Stimulated activated CD4-positive, alpha-beta T cell treated with anti-CD3 and anti-CD28 coated beads, Interleukin-1b, Interleukin-23, amount 100 ng/mL, for 24 hours (primary cell): Measurements from ENCODE around the gene CDC42SE2.
"Not testable (repeated sequence)": the region's sequence is repeated elsewhere in the genome, so short reads cannot be mapped to it uniquely, and the experiment has no call there.

Experiments
- DNase-seq, 4 experiments: peaks; one replicate each; pipeline ENCODE4 v3.0.0-alpha.2; 2020; ENCODE audit warnings: low read depth in 4 of 4, low spot score in 1 of 4

The CDC42SE2 gene

DNA sequence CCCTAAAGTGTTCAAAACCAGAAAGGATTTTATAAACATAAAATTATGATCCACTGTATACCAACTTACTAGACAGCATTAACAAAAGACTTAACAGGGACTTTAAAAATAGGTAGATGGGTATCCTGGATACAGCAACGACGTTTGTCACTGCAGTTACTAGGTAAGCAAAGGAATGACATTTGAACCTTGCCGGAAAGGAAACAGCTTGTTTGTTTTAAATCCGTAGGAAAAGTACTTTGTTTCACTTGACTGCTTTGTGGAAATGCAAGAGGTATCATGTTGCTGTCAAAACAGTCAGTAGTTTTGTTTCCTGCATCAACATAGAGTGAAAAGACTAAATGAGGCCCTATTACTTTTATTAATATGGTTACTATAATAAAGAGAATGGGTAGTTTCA is 122.9 kb downstream of the CDC42SE2 start:
- no peak for DNase-seq

DNA sequence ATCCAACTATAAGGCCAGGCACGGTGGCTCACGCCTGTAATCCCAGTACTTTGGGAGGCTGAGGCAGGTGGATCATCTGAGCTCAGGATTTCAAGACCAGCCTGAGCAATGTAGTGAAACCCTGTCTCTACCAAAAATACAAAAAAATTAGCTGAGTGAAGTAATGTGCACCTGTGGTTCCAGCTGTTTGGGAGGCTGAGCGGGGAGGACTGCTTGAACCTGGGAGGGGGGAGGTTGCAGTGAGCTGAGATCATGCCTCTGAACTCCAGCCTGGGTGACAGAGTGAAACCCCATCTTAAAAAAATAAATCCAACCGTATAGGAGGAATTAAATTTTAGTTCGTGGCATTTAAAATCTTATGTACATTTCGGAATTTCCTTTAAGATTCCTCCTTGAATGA is 123.4 kb downstream of the CDC42SE2 start:
- DNase-seq: no peak

DNA sequence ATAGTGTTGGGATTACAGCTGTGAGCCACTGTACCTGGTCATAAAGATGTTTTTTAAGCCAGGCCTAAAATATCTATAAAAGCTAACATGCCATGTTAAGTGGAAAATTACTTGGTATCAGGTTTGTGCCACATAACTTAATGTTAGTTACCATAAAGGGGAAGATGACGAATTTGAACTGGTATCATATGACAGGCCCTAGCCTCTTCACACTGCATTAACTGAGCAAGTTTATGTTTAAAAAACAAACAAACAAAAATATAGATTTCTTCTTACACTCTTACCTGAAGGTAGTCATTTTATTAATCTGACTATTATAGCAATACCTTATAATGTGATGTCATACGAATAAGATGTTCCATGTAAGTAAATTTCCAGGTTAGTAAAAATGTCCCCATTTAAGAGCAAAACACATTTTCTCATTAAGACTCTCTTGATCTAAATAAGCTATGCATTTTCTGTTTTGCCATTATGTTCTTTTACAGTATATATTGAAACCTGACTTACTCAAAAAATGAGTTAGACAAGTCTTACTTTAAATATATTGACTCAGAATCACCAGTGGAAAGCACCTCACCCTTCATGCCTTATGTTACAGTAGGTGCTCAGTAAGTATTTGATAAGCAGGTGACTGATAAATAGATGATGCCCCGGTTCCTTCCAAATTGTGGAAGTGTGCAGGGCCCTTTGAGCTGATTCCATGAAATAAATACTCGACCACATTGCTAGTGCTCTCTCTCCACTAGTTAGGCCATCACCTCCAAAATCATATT is 125.4 kb downstream of the CDC42SE2 start:
- DNase-seq: no peak

DNA sequence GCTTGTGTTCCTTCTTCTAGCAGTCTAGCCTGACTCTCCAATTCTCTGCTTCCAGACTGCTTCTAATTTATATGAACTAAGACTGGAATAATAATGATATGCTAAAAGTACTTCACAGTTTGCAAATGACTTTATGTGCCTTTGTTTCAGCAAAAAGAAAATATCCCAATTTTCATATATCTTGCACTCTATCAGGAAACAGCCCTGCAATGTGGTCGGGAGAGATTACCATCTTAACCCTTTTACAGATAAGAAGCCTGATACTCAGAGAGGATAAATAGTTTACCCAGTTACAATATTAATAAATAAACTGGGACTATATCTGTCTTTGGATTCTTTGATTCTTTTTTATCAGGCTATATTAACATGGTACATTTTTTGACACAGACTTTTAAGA is 126.0 kb downstream of the CDC42SE2 start:
- no peak for DNase-seq

DNA sequence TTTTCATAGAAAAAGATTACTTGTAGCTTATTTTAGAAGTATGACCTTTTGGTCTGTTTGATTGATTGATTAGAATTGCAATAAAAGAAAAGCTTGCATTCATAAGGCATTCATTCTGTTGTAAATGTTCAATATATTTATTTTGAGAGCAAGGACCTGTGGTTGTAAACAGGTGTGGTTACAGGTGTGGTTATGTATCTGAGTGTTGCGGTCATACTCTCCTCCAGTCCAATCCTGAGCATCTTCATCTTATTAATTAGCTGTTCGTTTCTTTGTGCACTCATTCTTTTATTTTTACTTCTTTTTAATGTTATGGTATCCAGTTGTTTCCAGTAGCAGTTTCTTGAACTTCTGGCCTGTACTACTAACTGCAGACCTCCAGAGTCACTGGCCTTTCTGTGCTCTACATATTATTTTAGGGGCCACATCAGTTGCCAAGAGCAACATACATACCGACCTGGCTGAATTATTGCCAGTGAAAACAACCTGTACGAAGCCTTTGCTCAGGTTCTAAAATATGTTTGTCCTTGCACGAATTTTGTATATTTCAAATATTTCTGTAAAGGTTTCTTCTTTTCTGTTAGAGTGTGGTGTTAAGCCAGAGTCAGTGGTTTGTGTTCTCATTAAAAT is 128.7 kb downstream of the CDC42SE2 start:
- no peak for DNase-seq

DNA sequence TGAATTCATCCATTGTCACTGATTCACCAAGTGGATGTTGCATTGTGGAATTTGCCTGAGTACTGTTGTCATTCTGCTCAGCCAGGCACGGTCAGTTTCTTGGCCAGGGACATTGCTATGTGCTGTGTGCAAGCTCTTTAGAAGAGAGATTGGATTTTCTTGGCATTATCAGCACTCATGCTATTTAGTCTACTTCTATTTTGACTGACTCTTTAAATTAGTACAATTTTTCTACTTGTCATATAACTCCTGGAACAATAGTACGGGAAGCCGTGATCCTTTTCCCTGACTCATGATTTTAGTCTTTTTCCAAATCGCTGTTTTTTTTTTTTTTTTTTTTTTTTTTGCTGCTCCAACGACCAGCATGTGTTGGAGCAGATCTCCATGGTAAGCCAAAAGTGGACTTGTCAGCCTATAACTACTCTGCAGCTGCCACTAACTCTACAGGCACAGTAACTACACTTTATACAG is 129.7 kb downstream of the CDC42SE2 start:
- DNase-seq: no peak

DNA sequence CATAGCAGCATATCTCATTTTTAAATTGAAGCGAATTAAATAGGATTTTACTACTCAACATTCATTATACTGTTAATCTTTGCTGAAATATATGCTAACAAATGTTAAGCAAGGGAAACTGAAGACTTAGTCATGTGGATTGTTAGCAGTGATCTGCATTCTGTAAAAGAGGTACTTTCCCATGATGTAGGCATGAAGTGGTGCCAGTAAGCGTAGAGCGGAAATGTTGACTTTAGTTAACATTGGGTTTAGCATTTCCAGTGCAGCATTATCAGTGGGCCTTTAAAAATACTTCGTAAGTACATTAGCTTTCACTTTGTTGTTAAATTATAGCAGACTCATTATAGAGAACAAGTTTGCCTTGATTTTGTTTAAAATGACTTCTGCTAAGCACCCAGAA is 130.3 kb downstream of the CDC42SE2 start:
- DNase-seq: peak in 1 of 4 experiments; percentile 20

DNA sequence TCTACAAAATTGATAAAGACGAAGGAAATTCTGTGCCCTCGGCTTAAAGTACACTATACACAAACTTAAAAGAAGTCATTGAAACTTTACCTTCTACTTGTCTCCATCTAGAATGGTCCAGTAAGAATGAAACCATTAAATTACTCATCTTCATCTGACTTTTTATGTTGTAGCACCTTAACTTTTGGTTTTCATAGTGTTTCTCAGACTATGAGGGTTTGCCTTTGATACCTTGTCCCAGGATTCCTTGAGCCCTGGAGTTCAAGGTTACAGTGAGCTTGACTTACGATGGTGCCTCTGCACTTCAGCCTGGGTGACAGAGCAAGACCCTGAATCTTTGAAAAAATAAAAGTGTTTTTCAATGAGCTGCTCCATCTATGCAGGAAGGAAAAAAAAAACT is 132.2 kb downstream of the CDC42SE2 start:
- no peak for DNase-seq

DNA sequence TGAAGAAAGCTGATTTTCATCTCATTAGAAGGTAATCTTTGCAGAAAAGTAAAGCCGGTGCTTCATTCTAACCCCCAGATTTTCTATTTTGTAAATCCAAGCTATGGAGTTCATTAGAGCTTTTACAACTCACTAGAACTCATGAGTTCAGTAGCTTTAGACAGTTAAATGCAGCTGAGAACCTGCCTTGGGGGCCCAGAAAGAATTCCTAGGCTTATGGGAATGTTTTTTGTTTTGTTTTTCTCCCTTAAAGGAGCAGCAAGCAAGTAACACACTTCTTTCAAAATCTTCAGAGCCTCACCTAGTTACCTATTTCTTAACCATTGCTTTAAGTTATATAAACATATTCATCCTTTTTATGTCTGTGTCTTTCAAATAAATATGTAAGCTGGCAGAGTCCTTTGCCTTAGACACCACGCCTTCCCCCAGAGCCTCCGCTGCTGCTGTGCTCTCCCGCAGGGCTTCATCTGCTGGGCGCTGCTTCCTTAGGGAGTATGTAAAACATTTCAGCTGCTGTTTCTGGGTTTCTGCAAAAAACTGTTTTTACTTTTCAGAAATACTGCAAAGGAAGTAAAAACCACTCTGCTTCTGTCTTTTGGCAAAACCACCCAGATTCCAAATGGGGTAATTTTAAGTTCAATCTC is 132.9 kb downstream of the CDC42SE2 start:
- DNase-seq: no peak

DNA sequence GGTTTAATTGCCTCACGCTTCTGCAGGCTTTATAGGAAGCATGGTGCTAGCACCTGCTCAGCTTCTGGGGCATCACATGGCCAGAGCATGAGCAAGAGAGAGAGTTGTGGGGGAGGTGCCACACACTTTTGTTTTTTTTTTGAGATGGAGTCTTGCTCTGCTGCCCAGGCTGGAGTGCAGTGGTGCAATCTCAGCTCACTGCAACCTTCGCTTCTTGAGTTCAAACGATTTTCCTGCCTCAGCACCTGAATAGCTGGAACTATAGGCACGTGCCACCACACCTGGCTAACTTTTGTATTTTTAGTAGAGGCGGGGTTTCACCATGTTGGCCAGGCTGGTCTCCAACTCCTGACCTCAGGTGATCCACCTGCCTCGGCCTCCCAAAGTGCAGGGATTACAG is 135.2 kb downstream of the CDC42SE2 start:
- DNase-seq: not testable (repeated sequence)

DNA sequence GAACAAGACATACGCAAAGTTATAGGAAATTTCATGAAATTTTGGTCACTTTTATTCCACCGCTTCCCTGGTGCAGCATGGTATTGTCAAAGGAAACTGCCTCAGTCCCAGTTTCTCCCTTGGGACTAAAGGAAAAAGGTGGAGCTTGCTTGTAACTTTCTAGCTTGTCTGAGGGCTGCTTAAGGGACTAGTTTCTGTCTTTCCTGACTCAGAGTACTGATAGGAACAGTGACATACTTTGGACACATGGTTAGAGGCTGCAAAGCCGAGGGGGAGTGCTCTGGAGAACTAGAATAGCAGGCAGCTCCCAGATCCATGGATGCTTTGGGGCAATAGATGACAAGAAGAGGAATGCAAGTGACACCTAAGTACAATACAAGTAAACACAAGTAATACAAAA is 136.7 kb downstream of the CDC42SE2 start:
- DNase-seq: no peak

DNA sequence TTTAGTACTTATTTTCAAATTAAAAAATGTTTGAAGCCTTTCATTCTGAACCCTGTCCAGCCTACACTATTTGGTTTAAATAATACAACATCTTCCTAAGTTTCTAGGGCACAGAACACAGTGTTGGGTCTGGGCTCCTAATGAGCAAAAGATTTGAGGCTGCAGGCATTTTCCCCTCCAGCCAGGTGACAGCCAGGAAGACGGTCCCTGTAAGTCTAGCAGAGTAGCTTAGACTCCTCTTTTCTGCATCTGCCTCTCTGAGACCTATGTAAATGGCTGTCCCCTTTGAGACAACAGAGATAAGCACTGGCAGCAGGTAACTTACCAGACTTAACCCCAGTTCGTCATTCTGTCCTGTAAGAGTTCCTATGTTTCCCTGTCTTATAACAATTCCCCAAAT is 141.8 kb downstream of the CDC42SE2 start:
- DNase-seq: no peak

DNA sequence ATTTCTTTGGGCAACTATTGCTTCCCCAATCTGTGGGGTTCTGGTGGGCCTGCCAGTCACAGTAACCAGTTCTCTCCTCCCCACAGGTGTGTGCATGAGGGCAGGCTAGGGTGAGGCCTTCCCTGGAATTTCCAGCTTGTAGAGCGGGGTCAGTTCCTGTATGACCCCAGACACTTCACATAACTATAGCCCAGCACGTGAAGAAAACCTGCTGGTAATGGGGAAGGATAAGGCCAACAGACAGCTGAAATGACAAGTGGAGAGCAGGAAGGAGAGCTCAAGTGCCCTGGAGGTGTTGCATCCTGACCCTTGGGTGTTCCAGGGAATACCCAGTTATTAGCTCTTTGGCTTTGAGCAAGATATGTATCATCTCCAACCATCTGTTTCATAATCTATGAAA is 142.2 kb downstream of the CDC42SE2 start:
- DNase-seq: no peak

DNA sequence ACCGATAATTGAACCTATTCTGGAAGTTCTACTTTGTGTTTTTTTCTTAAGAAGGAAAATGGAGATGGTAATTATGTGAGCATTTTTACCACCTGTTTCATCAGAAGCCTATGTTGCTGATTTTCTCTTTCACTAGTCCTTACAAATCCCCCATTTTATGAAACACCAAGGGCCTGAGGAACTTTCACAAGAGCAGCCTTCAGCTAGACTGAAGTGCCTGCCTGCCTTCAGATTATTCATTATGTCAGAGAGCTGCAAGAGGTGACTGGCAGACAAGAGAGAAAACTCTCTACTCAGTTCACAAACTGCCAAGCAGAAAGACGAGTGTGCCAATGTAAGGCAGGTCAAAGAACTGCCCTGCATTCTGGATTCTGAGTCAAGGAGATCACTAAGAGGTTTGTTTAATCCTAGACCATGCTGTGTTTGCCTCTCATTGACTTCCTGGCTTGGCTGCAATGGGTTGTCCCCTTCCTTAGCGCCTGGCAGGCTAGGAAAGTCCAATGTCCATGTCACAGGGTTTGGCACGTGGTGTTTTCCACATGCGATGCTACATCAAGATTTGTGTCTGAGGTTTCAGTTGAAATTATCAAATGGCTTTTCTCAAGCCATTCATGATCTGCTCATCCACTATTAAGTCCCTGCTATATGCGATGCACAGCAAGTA is 143.3 kb downstream of the CDC42SE2 start:
- no peak for DNase-seq

DNA sequence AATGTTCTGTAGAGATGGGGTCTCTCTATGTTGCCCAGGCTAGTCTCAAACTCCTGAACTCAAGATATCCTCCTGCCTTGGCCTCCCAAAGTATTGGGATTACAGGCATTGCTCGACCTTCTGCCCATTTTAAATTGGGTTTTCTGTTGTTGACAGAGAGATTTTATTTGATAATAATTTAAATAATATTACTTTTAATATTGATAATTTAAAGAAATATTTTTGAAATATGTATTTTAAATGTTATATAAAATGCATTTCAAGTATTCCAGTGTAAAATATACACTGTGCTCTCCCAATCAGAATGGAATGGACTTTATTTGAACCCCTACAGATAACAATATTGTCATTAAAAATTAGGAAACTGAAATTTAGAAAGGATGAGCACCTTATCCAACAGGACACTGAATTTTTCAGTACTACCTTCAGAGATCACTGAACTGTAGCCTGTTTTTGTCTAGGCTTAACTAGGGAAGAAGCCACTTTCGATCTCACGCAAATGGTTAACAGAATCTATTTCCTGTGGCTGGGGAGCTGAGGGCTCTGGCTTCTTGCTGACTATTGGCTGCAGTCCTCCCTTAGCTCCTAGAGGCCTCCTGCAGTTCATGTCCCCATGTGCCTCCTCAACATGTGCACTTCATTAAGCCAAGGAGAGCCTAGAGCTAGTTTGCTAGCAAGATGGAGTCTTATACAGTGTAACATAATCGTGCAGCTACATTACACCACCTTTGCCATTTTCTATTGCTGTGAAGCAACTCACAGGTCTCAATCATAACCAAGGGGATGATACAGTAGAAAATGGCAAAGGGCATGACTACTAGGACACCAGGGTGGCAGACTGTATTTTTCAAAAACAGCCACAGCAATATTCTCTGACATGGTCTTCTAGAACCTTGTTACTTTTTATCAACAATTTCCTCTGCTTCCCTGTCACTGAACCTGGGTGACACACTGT is 150.0 kb downstream of the CDC42SE2 start:
- no peak for DNase-seq

DNA sequence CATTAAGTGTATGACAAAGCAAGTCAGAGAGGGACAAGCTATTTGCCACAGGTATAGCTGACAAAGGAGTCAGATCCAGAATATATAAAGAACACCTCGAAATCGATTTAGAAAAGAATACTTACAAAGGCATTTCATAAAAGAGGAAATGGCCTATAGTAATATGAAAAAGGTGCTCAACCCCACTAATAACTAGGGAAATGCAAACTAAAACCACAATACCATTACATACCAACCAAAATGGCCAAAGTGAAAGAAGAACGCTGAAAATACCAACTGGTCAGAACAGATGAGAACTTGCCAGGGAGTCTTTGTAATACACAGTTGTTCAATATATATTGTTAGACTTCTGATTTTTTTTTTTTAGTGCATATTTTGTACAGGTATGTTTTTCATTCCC is 152.9 kb downstream of the CDC42SE2 start:
- no peak for DNase-seq

DNA sequence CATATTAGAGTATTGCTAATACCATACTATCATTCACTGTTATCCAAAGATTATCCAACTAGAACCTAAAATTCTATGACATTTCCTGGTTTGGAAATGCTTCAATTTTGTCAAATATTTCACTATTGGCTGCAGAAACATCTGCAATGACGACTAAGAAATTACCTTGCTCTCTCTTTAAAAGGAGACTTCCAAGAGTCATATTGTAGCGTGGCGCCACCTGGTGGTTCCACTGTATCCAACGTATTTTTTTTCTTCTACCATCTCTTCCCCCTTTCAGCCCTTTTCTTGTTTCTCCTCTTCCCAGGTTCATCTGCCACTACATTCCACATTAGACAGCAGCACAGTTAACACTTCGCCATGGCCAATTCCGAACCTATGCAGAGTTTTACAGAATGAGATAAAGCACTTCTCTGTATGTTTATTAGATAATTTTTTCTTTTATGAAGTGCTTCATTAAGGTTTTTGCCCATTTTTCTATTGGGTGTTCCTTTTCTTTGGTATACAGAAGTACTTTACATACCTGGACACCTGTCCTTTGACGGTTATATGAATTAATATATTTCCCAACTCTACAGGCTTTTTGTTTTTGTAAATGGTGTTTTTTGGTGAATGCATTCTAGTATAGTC is 153.5 kb downstream of the CDC42SE2 start:
- DNase-seq: peak; percentile 74 to 86 (median 78)

DNA sequence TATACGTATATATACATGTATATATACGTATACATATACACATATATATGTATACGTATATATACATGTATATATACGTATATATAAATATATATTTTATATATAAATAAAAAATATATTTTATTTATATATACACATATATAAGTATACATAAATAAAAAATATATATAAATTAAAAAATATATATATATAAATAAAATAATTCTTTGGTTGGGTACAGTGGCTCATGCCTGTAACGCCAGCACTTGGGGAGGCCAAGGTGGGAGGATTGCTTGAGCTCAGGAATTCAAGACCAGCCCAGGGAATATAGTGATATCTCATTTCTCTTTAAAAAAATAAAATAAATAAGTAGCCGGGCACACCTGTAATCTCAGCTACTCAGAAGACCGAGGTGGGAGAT is 155.0 kb downstream of the CDC42SE2 start:
- no peak for DNase-seq

DNA sequence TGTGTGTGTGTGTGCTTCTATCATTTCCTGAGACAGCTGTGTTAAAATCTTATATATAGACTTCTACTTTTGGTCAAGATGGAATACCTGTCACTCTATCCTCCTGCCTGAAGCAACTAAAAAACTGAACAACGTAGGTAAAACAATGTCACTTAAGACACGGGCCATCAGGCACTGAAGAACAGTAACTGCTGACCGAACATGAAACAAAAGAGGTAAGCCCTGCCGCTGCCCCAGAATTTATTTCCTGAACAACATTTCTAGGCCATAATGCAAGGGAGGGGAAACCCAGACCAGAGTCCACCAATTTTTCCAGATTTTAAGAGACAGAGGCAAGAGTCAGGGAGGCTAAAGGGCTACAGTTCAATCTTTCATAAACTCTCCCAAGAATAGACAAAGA is 156.0 kb downstream of the CDC42SE2 start:
- no peak for DNase-seq

DNA sequence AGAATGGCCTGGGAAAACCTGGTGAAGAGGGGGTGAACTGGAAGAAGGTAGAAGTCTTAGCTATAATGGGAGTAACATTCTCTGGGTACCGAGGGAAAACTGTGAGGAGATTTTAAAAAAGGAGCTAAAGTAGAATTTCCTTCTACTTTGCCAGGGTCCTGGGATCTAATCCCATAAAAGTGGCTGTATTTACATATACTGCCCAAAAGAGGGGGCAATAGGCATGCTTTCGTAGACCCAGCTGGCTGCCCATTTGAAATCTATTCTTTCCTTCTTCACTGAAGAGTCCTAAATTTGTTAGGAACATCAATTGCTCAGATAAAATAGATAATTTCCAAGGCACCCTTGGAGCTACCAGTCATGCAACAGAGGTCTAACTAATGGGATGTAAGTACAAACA is 159.2 kb downstream of the CDC42SE2 start:
- no peak for DNase-seq
